Forelimb muscle (tissue), 1 donor: ENCODE measurements around the gene TECR. TPM values are rescaled to one million over a fixed set of nuclear protein-coding genes. Genes with fewer than 3 reads are reported as not detected.

ENCODE experiments used
- DNase-seq: peaks from one replicate; pipeline ENCODE4 v3.0.0-alpha.2; 2013; ENCODE audit warnings: low read depth
- polyA plus RNA-seq: library from polyadenylated mRNA; unstranded; fragments of 120-200 nt; gene quantifications from one replicate; pipeline ENCODE4 v1.2.1, GENCODE V29; 2013; ENCODE audit not compliant: insufficient read length

Gene TECR
- polyA plus RNA-seq, 1 donor = 119 TPM

GRCh38 chr19:14507704-14508542, 21.5 kb upstream of the TECR start:
- no peak for DNase-seq

- no peak for DNase-seq
Measured at GRCh38 chr19:14510311-14511228, 18.8 kb upstream of the TECR start.

GRCh38 chr19:14511229-14511593, 18.2 kb upstream of the TECR start:
- no peak for DNase-seq

GRCh38 chr19:14512406-14512961, 16.9 kb upstream of the TECR start:
- DNase-seq = no peak

- DNase-seq = no peak
Measured at GRCh38 chr19:14514215-14514863, 15.1 kb upstream of the TECR start.

GRCh38 chr19:14515501-14516047, 13.8 kb upstream of the TECR start:
- DNase-seq = no peak

GRCh38 chr19:14516048-14516534, 13.3 kb upstream of the TECR start:
- no peak for DNase-seq

- DNase-seq = no peak
Measured at GRCh38 chr19:14516746-14517438, 12.5 kb upstream of the TECR start.

GRCh38 chr19:14517446-14517839, 12.0 kb upstream of the TECR start:
- DNase-seq = no peak

GRCh38 chr19:14517840-14518505, 11.4 kb upstream of the TECR start, which contains the start of gene DNAJB1:
TSS of gene DNAJB1 (minus strand) at chr19:14518397. CDS start at chr19:14518349, 48 bp downstream.
- no peak for DNase-seq

GRCh38 chr19:14519245-14519859, 10.0 kb upstream of the TECR start:
- no peak for DNase-seq

- no peak for DNase-seq
Measured at GRCh38 chr19:14519860-14520407, 9.5 kb upstream of the TECR start.

GRCh38 chr19:14520543-14520942, 8.9 kb upstream of the TECR start:
- DNase-seq = no peak

GRCh38 chr19:14525729-14526128, 3.7 kb upstream of the TECR start:
- DNase-seq = no peak

- no peak for DNase-seq
Measured at GRCh38 chr19:14526423-14526822, 3.0 kb upstream of the TECR start.

GRCh38 chr19:14528419-14529253, 758 bp upstream of the TECR start:
- no peak for DNase-seq

GRCh38 chr19:14530005-14530348, 583 bp downstream of the TECR start:
- DNase-seq = no peak

GRCh38 chr19:14530506-14530905, 1.1 kb downstream of the TECR start:
- no peak for DNase-seq

GRCh38 chr19:14533450-14533849, 4.1 kb downstream of the TECR start:
- DNase-seq = no peak
